Keratinocyte (primary cell): ENCODE measurements around the gene HEYL. TPM values are rescaled to one million over a fixed set of nuclear protein-coding genes. Genes with fewer than 3 reads are reported as not detected.

ENCODE experiments used
- DNase-seq: peaks from one replicate; pipeline ENCODE4 v3.0.0-alpha.2; 2011; ENCODE audit warnings: low read depth, missing footprints, low spot score
- FAIRE-seq: peaks from 2 replicates; lab custom pipeline; 2011; peaks lifted over from hg19 to GRCh38; lab: Jason Lieb, UNC
- H2AFZ ChIP-seq: 2 replicates; pipeline ENCODE4 v1.6.0; 2012; ENCODE audit warnings: low read length, control low read depth, inconsistent platforms; ENCODE audit not compliant: control insufficient read depth
- H3K27ac ChIP-seq: 2 replicates; pipeline ENCODE4 v1.5.1; 2011; ENCODE audit warnings: low read length; ENCODE audit not compliant: control insufficient read depth, insufficient read depth
- H3K27me3 ChIP-seq: 3 replicates; pipeline ENCODE4 v1.6.0; 2011; ENCODE audit warnings: low read length; ENCODE audit not compliant: control insufficient read depth, insufficient read depth; ENCODE audit errors: extremely low read depth
- H3K36me3 ChIP-seq, 2 experiments: 2 replicates in 1 of 2; 3 replicates in 1 of 2; pipeline ENCODE4 v1.5.1; 2011; ENCODE audit warnings: low read length in 2 of 2, mild to moderate bottlenecking in 1 of 2; ENCODE audit not compliant: control insufficient read depth in 2 of 2, insufficient read depth in 2 of 2; ENCODE audit errors: extremely low read depth in 1 of 2
- H3K4me1 ChIP-seq: 3 replicates; pipeline ENCODE4 v1.5.1; 2011; ENCODE audit warnings: low read length; ENCODE audit not compliant: control insufficient read depth, insufficient read depth; ENCODE audit errors: extremely low read depth
- H3K4me2 ChIP-seq: 3 replicates; pipeline ENCODE4 v1.6.0; 2011; ENCODE audit warnings: low read depth, low read length; ENCODE audit not compliant: control insufficient read depth, insufficient read depth; ENCODE audit errors: extremely low read depth
- H3K4me3 ChIP-seq, 3 experiments: fragments of 200-600 bp in 1 of 3; sonication (generic) in 1 of 3; 2 replicates in 2 of 3; 3 replicates in 1 of 3; pipeline ENCODE4 v1.5.1; 2011 to 2016; ENCODE audit warnings: low read length in 3 of 3, mild to moderate bottlenecking in 3 of 3, control low read depth in 2 of 3, inconsistent platforms in 1 of 3, low read depth in 1 of 3, mixed read lengths in 1 of 3, mixed run types in 1 of 3, moderate library complexity in 1 of 3; ENCODE audit not compliant: control insufficient read depth in 2 of 3, insufficient read depth in 2 of 3; ENCODE audit errors: extremely low read depth in 1 of 3
- H3K79me2 ChIP-seq: 2 replicates; pipeline ENCODE4 v1.6.0; 2012; ENCODE audit warnings: low read length; ENCODE audit not compliant: control insufficient read depth, insufficient read depth
- H3K9ac ChIP-seq: 3 replicates; pipeline ENCODE4 v1.6.0; 2011; ENCODE audit warnings: low read length; ENCODE audit not compliant: control insufficient read depth, insufficient read depth; ENCODE audit errors: extremely low read depth
- H3K9me1 ChIP-seq: 3 replicates; pipeline ENCODE4 v1.6.0; 2011; ENCODE audit warnings: low read length; ENCODE audit not compliant: control insufficient read depth, insufficient read depth; ENCODE audit errors: extremely low read depth
- H3K9me3 ChIP-seq: 2 replicates; pipeline ENCODE4 v1.5.1; 2012; ENCODE audit warnings: low read depth, low read length; ENCODE audit not compliant: control insufficient read depth
- H4K20me1 ChIP-seq: 3 replicates; pipeline ENCODE4 v1.6.0; 2011; ENCODE audit warnings: low read length; ENCODE audit not compliant: control insufficient read depth, insufficient read depth; ENCODE audit errors: extremely low read depth
- EZH2 ChIP-seq: IDR thresholded peaks from one replicate; pipeline ENCODE4 v1.6.1; 2012; ENCODE audit warnings: inconsistent platforms, mild to moderate bottlenecking, low read length, moderate library complexity
- dilution Hi-C: fragments of 300-500 bp; cut with MboI; formaldehyde crosslinking; loops from one replicate; pipeline ENCODE4 v1.7.0; 2020; ENCODE audit warnings: low sequenced_read_pairs; ENCODE audit not compliant: extremely low pct_ligation_motif_present
- polyA plus RNA-seq, 5 experiments: library from polyadenylated mRNA; depleted of rRNA in 3 of 5; stranded (reverse) in 3 of 5; stranded (forward) in 1 of 5; unstranded in 1 of 5; fragments of >200 nt; gene quantifications; 1 replicate in 1 of 5; 2 replicates in 3 of 5; 3 replicates in 1 of 5; pipeline versions ENCODE4 v1.2.1 to v1.2.3, GENCODE V29; 2011 to 2012; ENCODE audit warnings: missing spikeins in 2 of 5, low read depth in 1 of 5, low replicate concordance in 1 of 5
- TF ChIP-seq, protein P1 (sequence below), 3 experiments: IDR thresholded peaks in 1 of 3; conservative IDR thresholded peaks in 1 of 3; optimal IDR thresholded peaks in 1 of 3; 2 replicates in 2 of 3; 3 replicates in 1 of 3; pipeline versions ENCODE3 to v1.5.1; 2011; ENCODE audit warnings: low read length in 3 of 3, mild to moderate bottlenecking in 3 of 3, moderate library complexity in 2 of 3, control low read depth in 1 of 3, inconsistent platforms in 1 of 3; ENCODE audit not compliant: insufficient read depth in 2 of 3; ENCODE audit errors: extremely low read depth in 1 of 3

HEYL gene
- polyA plus RNA-seq, 1 donor (not counting 4 experiments of a cell fraction or from before 2014, with no cell fraction given) = not detected

- Histone ChIP-seq H4K20me1 (no peaks in the 10 kb centered on the region), H2AFZ (no peak overlapping the region), H3K27ac (no peak overlapping the region), H3K9ac (no peak overlapping the region), H3K4me1 (no peaks in the 10 kb centered on the region), H3K4me2 (no peak overlapping the region), H3K79me2 (no peaks in the 10 kb centered on the region), H3K9me3 (no peaks in the 10 kb centered on the region), H3K27me3 (peaks cover 55% of the 10 kb centered on the region), H3K4me3 (no peak overlapping the region), H3K36me3 (no peaks in the 10 kb centered on the region), H3K9me1 (no peaks in the 10 kb centered on the region)
- TF ChIP-seq EZH2 = no peak
- TF ChIP-seq, protein P1, sequence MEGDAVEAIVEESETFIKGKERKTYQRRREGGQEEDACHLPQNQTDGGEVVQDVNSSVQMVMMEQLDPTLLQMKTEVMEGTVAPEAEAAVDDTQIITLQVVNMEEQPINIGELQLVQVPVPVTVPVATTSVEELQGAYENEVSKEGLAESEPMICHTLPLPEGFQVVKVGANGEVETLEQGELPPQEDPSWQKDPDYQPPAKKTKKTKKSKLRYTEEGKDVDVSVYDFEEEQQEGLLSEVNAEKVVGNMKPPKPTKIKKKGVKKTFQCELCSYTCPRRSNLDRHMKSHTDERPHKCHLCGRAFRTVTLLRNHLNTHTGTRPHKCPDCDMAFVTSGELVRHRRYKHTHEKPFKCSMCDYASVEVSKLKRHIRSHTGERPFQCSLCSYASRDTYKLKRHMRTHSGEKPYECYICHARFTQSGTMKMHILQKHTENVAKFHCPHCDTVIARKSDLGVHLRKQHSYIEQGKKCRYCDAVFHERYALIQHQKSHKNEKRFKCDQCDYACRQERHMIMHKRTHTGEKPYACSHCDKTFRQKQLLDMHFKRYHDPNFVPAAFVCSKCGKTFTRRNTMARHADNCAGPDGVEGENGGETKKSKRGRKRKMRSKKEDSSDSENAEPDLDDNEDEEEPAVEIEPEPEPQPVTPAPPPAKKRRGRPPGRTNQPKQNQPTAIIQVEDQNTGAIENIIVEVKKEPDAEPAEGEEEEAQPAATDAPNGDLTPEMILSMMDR (optimal IDR thresholded peaks at IDR 0.05 in 1 of 3, IDR thresholded peaks at IDR 0.05 in 1 of 3, conservative IDR thresholded peaks at IDR 0.05 in 1 of 3; ENCODE audit: extremely low read depth in 1 of 3, insufficient read depth in 2 of 3, low read length in 3 of 3) = peak in 2 of 3 experiments; percentile 15 to 37
- FAIRE-seq = no peak
- no peak for DNase-seq
- dilution Hi-C loops = no loop called here
These were observed 33.1 kb upstream of the HEYL start for GRCh38 chr1:39672551-39672947.

- no peak within 1 kb of the TSS for H2AFZ ChIP-seq
- H3K4me1 ChIP-seq = no peaks in the 10 kb centered on the region
- H4K20me1 ChIP-seq = no peaks in the 10 kb centered on the region
- no peaks in the 10 kb centered on the region for H3K9me1 ChIP-seq
- H3K27ac ChIP-seq = no peak within 1 kb of the TSS
- H3K9me3 ChIP-seq = no peaks in the 10 kb centered on the region
- no peaks in the 10 kb centered on the region for H3K79me2 ChIP-seq
- no peak for DNase-seq
- FAIRE-seq = no peak
- H3K36me3 ChIP-seq = no peaks in the 10 kb centered on the region
- peak within 1 kb of the TSS; percentile 50 for H3K4me2 ChIP-seq
- H3K27me3 ChIP-seq = peaks cover 55% of the 10 kb centered on the region
- H3K9ac ChIP-seq = no peak within 1 kb of the TSS
- TF ChIP-seq, protein P1 (optimal IDR thresholded peaks at IDR 0.05 in 1 of 3, IDR thresholded peaks at IDR 0.05 in 1 of 3, conservative IDR thresholded peaks at IDR 0.05 in 1 of 3; ENCODE audit: extremely low read depth in 1 of 3, insufficient read depth in 2 of 3, low read length in 3 of 3) = no peak
- TF ChIP-seq EZH2 = peak; percentile 69
- H3K4me3 ChIP-seq = no peak within 1 kb of the TSS
- dilution Hi-C loops = no loop called here
These were observed 32.5 kb upstream of the HEYL start, which contains the start of gene NT5C1A for GRCh38 chr1:39671793-39672550. TSS of gene NT5C1A (minus strand) at chr1:39672107. CDS start at chr1:39672038, 69 bp downstream.
